HEK293 (cell line): ENCODE measurements around the gene ACOT12.

Experiments used
- CTCF ChIA-PET: fragments of 350-600 bp; formaldehyde crosslinking; extraction: SDS; loops from one replicate; lab custom pipeline; 2021; ENCODE audit warnings: antibody characterized with exemption; lab: Yijun Ruan, JAX
- POLR2A ChIA-PET: fragments of 300-600 bp; formaldehyde crosslinking; extraction: SDS; loops from one replicate; lab custom pipeline; 2020; ENCODE audit warnings: antibody characterized with exemption, inconsistent platforms; lab: Yijun Ruan, JAX
- H3K27ac ChIP-seq: fragments of 200-500 bp; sonication (Bioruptor generic); 2 replicates; pipeline ENCODE4 v1.5.1; 2014; ENCODE audit warnings: low read depth, low read length, control low read depth, inconsistent platforms; ENCODE audit errors: extremely low read depth
- H3K36me3 ChIP-seq, 2 experiments: fragments of 200-500 bp in 1 of 2; sonication (Bioruptor generic) in 1 of 2; 1 replicate in 1 of 2; 2 replicates in 1 of 2; pipeline ENCODE4 v1.5.1; 2014 to 2017; ENCODE audit warnings: inconsistent platforms in 2 of 2, low read length in 2 of 2; ENCODE audit not compliant: control insufficient read depth in 2 of 2, insufficient read depth in 1 of 2
- H3K4me1 ChIP-seq: fragments of 200-500 bp; sonication (Bioruptor generic); 2 replicates; pipeline ENCODE4 v1.5.1; 2014; ENCODE audit warnings: mild to moderate bottlenecking, low read length, inconsistent platforms; ENCODE audit not compliant: control insufficient read depth, insufficient read depth
- H3K4me3 ChIP-seq: 2 replicates; pipeline ENCODE4 v1.5.1; 2011; ENCODE audit warnings: low read depth, mild to moderate bottlenecking, control low read depth, low read length, moderate library complexity
- H3K9me3 ChIP-seq: fragments of 200-500 bp; sonication (Bioruptor generic); 2 replicates; pipeline ENCODE4 v1.5.1; 2014; ENCODE audit warnings: low read depth, low read length, inconsistent platforms; ENCODE audit not compliant: control insufficient read depth, insufficient read depth
- BCL11A ChIP-seq: fragments of 450-650 bp; formaldehyde crosslinking; IDR thresholded peaks from 2 replicates; pipeline ENCODE4 v1.5.1; 2016; ENCODE audit warnings: low read depth, missing biosample characterization, missing genetic modification characterization
- GLIS1 ChIP-seq: fragments of 450-650 bp; formaldehyde crosslinking; IDR thresholded peaks from 2 replicates; pipeline ENCODE4 v1.5.1; 2016; ENCODE audit warnings: missing biosample characterization, missing genetic modification characterization
- HOXA7 ChIP-seq: sonication (generic); formaldehyde crosslinking; IDR thresholded peaks from 2 replicates; pipeline ENCODE4 v1.8.1; 2022; ENCODE audit warnings: missing genetic modification reagents, borderline replicate concordance
- KLF16 ChIP-seq: fragments of 450-650 bp; formaldehyde crosslinking; IDR thresholded peaks from 2 replicates; pipeline ENCODE4 v1.5.1; 2017; ENCODE audit warnings: missing biosample characterization, missing genetic modification characterization
- OVOL3 ChIP-seq: fragments of 450-650 bp; formaldehyde crosslinking; IDR thresholded peaks from 2 replicates; pipeline ENCODE4 v1.5.1; 2016; ENCODE audit warnings: missing biosample characterization, missing genetic modification characterization
- RBAK ChIP-seq: fragments of 450-650 bp; formaldehyde crosslinking; IDR thresholded peaks from 2 replicates; pipeline ENCODE4 v1.5.1; 2016; ENCODE audit warnings: missing biosample characterization, missing genetic modification characterization
- TCF7L2 ChIP-seq: IDR thresholded peaks from 2 replicates; pipeline ENCODE4 v1.6.1; 2011; ENCODE audit warnings: low read depth, mild to moderate bottlenecking, inconsistent platforms, low read length, moderate library complexity, borderline replicate concordance
- YY2 ChIP-seq: fragments of 450-650 bp; formaldehyde crosslinking; IDR thresholded peaks from 2 replicates; pipeline ENCODE4 v1.5.1; 2016; ENCODE audit warnings: missing biosample characterization, missing genetic modification characterization
- ZBTB8A ChIP-seq: fragments of 450-650 bp; formaldehyde crosslinking; IDR thresholded peaks from 2 replicates; pipeline ENCODE4 v1.5.1; 2016; ENCODE audit warnings: missing biosample characterization, missing genetic modification characterization
- ZFP37 ChIP-seq: fragments of 450-650 bp; formaldehyde crosslinking; IDR thresholded peaks from 2 replicates; pipeline ENCODE4 v1.5.1; 2016; ENCODE audit warnings: missing biosample characterization, missing genetic modification characterization
- ZNF146 ChIP-seq: fragments of 450-650 bp; formaldehyde crosslinking; IDR thresholded peaks from 2 replicates; pipeline ENCODE4 v1.5.1; 2016; ENCODE audit warnings: missing biosample characterization, missing genetic modification characterization
- ZNF354C ChIP-seq: fragments of 450-650 bp; formaldehyde crosslinking; IDR thresholded peaks from 2 replicates; pipeline ENCODE4 v1.5.1; 2016; ENCODE audit warnings: missing biosample characterization, missing genetic modification characterization, low read depth, borderline replicate concordance
- ZNF416 ChIP-seq: fragments of 450-650 bp; formaldehyde crosslinking; IDR thresholded peaks from 2 replicates; pipeline ENCODE4 v1.5.1; 2016; ENCODE audit warnings: missing biosample characterization, missing genetic modification characterization
- ZNF621 ChIP-seq: fragments of 450-650 bp; formaldehyde crosslinking; IDR thresholded peaks from 2 replicates; pipeline ENCODE4 v1.5.1; 2017; ENCODE audit warnings: missing biosample characterization, missing genetic modification characterization
- ZNF654 ChIP-seq: fragments of 450-650 bp; formaldehyde crosslinking; IDR thresholded peaks from 2 replicates; pipeline ENCODE4 v1.5.1; 2016; ENCODE audit warnings: low read depth, missing biosample characterization, missing genetic modification characterization
- ZNF660 ChIP-seq: fragments of 450-650 bp; IDR thresholded peaks from 2 replicates; pipeline ENCODE4 v1.5.1; 2018; ENCODE audit warnings: missing biosample characterization, mild to moderate bottlenecking, missing genetic modification characterization
- ZNF776 ChIP-seq: fragments of 450-650 bp; formaldehyde crosslinking; IDR thresholded peaks from 2 replicates; pipeline ENCODE4 v1.5.0; 2017; ENCODE audit warnings: missing biosample characterization, missing genetic modification characterization, borderline replicate concordance
- ZSCAN23 ChIP-seq: fragments of 450-650 bp; formaldehyde crosslinking; IDR thresholded peaks from 2 replicates; pipeline ENCODE4 v1.5.1; 2016; ENCODE audit warnings: missing biosample characterization, missing genetic modification characterization
- TF ChIP-seq, protein P1 (sequence below): fragments of 450-650 bp; formaldehyde crosslinking; IDR thresholded peaks from 2 replicates; pipeline ENCODE4 v1.5.1; 2017; ENCODE audit warnings: missing biosample characterization, missing genetic modification characterization
- TF ChIP-seq, protein P2 (sequence below): fragments of 450-650 bp; formaldehyde crosslinking; IDR thresholded peaks from 2 replicates; pipeline ENCODE4 v1.5.1; 2016; ENCODE audit warnings: missing biosample characterization, missing genetic modification characterization
- TF ChIP-seq, protein P3 (sequence below): fragments of 450-650 bp; formaldehyde crosslinking; IDR thresholded peaks from 2 replicates; pipeline ENCODE4 v1.5.1; 2016; ENCODE audit warnings: missing biosample characterization, missing genetic modification characterization, borderline replicate concordance
- TF ChIP-seq, protein P4 (sequence below): fragments of 450-650 bp; formaldehyde crosslinking; IDR thresholded peaks from 2 replicates; pipeline ENCODE4 v1.5.1; 2017; ENCODE audit warnings: missing biosample characterization, missing genetic modification characterization

Gene ACOT12

DNA sequence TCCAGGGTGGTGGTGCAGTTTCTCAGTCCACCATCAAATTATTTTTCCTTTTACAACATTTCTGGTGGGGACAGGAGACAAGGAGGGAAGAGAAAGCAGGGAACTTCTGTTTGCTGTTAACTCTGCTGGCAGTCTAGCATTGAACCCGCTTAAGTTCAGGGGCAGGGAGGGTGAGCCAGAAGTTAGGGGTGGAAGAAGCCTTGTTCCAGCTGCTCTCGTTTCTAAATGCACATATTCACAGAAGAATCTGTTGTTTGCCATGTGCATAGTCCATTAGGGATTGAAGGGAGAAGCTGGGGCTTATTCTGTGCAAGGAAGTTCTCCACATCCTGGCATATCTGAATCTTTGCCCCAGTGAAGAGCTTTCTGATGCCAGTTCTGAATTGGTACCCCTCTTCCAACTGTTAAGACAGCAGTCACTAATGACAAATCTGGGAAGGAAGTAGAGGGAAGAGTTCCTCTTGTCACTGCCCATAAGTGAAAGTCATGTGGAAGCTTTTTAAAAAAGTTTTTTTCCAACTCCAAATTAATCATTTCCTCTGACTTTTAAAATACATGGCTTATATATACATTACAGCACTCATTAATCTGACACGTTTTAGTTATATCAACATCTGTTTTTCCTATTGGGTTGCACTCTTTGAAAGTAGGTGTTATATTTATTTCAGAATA lies 32.6 kb upstream of the ACOT12 start (continued):
- TF ChIP-seq ZNF776 (tag by site-specific recombination) (no peak), RBAK (tag by site-specific recombination) (no peak)

DNA sequence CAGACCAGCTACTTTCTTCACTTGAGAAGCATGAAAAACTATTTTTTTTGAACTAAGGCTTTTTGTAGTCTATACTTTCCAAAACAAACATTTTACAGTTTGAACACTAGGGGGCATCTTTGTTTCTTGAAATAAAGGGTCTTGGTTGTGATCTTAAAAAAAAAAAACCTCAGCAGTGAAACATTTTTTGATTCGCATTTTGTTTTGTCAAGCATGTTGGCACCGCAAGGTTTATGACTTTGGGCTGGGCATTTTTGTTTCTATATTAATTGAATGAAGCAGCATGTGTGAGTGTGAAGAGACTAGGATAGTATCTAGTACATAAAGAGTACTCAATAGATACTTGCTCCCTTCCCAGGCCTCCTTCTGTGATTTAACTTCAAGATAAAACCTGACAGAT lies 31.6 kb upstream of the ACOT12 start:
- peaks cover 22% of the 10 kb centered on the region for H3K4me1 ChIP-seq
- no peak overlapping the region for H3K4me3 ChIP-seq
- CTCF ChIA-PET: interaction anchor here (0.5 to 3.8 kb wide), 28 partner anchors 9 to 830 kb away, joined by 3 to 26 read pairs (median 3); partner anchors contain the start of gene ZCCHC9
- POLR2A ChIA-PET: no interaction called here
- no peaks in the 10 kb centered on the region for H3K9me3 ChIP-seq
- no peaks in the 10 kb centered on the region for H3K36me3 ChIP-seq
- no peak for TF ChIP-seq ZBTB8A (tag by site-specific recombination)
- TF ChIP-seq, protein P1, sequence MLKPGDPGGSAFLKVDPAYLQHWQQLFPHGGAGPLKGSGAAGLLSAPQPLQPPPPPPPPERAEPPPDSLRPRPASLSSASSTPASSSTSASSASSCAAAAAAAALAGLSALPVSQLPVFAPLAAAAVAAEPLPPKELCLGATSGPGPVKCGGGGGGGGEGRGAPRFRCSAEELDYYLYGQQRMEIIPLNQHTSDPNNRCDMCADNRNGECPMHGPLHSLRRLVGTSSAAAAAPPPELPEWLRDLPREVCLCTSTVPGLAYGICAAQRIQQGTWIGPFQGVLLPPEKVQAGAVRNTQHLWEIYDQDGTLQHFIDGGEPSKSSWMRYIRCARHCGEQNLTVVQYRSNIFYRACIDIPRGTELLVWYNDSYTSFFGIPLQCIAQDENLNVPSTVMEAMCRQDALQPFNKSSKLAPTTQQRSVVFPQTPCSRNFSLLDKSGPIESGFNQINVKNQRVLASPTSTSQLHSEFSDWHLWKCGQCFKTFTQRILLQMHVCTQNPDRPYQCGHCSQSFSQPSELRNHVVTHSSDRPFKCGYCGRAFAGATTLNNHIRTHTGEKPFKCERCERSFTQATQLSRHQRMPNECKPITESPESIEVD (tag by site-specific recombination): 0 out of 2 replicates have a peak, but pooled peaks have one; percentile 32
- TF ChIP-seq, protein P2, sequence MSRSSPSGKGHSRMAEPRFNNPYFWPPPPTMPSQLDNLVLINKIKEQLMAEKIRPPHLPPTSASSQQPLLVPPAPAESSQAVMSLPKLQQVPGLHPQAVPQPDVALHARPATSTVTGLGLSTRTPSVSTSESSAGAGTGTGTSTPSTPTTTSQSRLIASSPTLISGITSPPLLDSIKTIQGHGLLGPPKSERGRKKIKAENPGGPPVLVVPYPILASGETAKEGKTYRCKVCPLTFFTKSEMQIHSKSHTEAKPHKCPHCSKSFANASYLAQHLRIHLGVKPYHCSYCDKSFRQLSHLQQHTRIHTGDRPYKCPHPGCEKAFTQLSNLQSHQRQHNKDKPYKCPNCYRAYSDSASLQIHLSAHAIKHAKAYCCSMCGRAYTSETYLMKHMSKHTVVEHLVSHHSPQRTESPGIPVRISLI (tag by site-specific recombination): peak; percentile 81
- TF ChIP-seq ZNF654 (tag by site-specific recombination): peak; percentile 75
- 0 out of 2 replicates have a peak, but pooled peaks have one; percentile 41 for TF ChIP-seq ZNF660
- no peak for TF ChIP-seq OVOL3 (tag by site-specific recombination)
- no peak overlapping the region for H3K27ac ChIP-seq

DNA sequence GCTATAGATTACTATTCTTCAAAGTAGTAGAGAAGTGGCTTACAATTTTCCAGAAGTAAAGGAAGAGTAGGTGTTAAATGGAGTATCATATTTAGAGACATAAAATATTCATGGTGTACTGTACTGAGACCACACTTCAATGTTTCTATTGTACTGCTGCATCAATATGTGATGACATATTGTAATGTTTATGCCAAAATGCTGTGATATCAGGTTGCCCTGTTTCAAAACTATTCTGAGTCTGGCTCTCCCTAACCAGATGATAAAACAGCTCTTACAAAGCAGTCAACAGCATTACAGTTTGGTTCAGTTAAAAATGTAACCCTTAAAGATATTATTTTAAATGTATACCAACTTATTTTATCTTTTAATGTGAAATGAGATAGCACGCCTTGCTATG lies 30.8 kb upstream of the ACOT12 start:
- Histone ChIP-seq H3K4me3 (no peak overlapping the region), H3K4me1 (peaks cover 27% of the 10 kb centered on the region), H3K27ac (no peak overlapping the region), H3K9me3 (no peaks in the 10 kb centered on the region), H3K36me3 (no peaks in the 10 kb centered on the region)
- ChIA-PET POLR2A (no interaction called here), CTCF (interaction anchor here (0.5 to 3.8 kb wide), 25 partner anchors 9 to 1823 kb away, joined by 3 to 26 read pairs (median 3); partner anchors contain the start of gene ZCCHC9)
- no peak for TF ChIP-seq GLIS1
- TF ChIP-seq, protein P3, sequence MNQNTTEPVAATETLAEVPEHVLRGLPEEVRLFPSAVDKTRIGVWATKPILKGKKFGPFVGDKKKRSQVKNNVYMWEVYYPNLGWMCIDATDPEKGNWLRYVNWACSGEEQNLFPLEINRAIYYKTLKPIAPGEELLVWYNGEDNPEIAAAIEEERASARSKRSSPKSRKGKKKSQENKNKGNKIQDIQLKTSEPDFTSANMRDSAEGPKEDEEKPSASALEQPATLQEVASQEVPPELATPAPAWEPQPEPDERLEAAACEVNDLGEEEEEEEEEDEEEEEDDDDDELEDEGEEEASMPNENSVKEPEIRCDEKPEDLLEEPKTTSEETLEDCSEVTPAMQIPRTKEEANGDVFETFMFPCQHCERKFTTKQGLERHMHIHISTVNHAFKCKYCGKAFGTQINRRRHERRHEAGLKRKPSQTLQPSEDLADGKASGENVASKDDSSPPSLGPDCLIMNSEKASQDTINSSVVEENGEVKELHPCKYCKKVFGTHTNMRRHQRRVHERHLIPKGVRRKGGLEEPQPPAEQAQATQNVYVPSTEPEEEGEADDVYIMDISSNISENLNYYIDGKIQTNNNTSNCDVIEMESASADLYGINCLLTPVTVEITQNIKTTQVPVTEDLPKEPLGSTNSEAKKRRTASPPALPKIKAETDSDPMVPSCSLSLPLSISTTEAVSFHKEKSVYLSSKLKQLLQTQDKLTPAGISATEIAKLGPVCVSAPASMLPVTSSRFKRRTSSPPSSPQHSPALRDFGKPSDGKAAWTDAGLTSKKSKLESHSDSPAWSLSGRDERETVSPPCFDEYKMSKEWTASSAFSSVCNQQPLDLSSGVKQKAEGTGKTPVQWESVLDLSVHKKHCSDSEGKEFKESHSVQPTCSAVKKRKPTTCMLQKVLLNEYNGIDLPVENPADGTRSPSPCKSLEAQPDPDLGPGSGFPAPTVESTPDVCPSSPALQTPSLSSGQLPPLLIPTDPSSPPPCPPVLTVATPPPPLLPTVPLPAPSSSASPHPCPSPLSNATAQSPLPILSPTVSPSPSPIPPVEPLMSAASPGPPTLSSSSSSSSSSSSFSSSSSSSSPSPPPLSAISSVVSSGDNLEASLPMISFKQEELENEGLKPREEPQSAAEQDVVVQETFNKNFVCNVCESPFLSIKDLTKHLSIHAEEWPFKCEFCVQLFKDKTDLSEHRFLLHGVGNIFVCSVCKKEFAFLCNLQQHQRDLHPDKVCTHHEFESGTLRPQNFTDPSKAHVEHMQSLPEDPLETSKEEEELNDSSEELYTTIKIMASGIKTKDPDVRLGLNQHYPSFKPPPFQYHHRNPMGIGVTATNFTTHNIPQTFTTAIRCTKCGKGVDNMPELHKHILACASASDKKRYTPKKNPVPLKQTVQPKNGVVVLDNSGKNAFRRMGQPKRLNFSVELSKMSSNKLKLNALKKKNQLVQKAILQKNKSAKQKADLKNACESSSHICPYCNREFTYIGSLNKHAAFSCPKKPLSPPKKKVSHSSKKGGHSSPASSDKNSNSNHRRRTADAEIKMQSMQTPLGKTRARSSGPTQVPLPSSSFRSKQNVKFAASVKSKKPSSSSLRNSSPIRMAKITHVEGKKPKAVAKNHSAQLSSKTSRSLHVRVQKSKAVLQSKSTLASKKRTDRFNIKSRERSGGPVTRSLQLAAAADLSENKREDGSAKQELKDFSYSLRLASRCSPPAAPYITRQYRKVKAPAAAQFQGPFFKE (tag by site-specific recombination): no peak
- TF ChIP-seq ZNF621 (tag by site-specific recombination): no peak
- TF ChIP-seq HOXA7 (CRISPR knock-in tag): no peak
- TF ChIP-seq ZSCAN23 (tag by site-specific recombination): no peak
- TF ChIP-seq BCL11A (tag by site-specific recombination): no peak
- TF ChIP-seq ZNF354C (tag by site-specific recombination): no peak
- TF ChIP-seq ZNF416 (tag by site-specific recombination): no peak
- no peak for TF ChIP-seq ZNF146 (tag by site-specific recombination)
- no peak for TF ChIP-seq ZFP37
- TF ChIP-seq, protein P4, sequence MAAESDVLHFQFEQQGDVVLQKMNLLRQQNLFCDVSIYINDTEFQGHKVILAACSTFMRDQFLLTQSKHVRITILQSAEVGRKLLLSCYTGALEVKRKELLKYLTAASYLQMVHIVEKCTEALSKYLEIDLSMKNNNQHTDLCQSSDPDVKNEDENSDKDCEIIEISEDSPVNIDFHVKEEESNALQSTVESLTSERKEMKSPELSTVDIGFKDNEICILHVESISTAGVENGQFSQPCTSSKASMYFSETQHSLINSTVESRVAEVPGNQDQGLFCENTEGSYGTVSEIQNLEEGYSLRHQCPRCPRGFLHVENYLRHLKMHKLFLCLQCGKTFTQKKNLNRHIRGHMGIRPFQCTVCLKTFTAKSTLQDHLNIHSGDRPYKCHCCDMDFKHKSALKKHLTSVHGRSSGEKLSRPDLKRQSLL: no peak
- no peak for TF ChIP-seq TCF7L2
- TF ChIP-seq KLF16 (tag by site-specific recombination): no peak
- TF ChIP-seq ZNF654 (tag by site-specific recombination): no peak
- no peak for TF ChIP-seq YY2 (tag by site-specific recombination)
